GM06990 (cell line): ENCODE data around the gene FAM219A.

Experiments
- DNase-seq: peaks from one replicate; pipeline ENCODE4 v3.0.0-alpha.2; 2011; ENCODE audit not compliant: insufficient read length; ENCODE audit errors: extremely low read depth
- H3K27me3 ChIP-seq: replicated peaks from 2 replicates; pipeline ENCODE4 v1.6.0; 2011; ENCODE audit warnings: low read length; ENCODE audit not compliant: control insufficient read depth, insufficient read depth
- H3K36me3 ChIP-seq: 2 replicates; pipeline ENCODE4 v1.5.1; 2011; ENCODE audit warnings: low read length; ENCODE audit not compliant: control insufficient read depth, insufficient read depth
- H3K4me3 ChIP-seq: replicated peaks from 2 replicates; pipeline ENCODE4 v1.5.1; 2011; ENCODE audit warnings: low read depth, mild to moderate bottlenecking, control low read depth, low read length
- TF ChIP-seq, protein P1 (sequence below): IDR thresholded peaks from 2 replicates; pipeline ENCODE4 v1.5.1; 2011; ENCODE audit warnings: low read length, control low read depth, mild to moderate bottlenecking, inconsistent platforms; ENCODE audit not compliant: insufficient read depth, poor library complexity, severe bottlenecking

Gene FAM219A

DNA sequence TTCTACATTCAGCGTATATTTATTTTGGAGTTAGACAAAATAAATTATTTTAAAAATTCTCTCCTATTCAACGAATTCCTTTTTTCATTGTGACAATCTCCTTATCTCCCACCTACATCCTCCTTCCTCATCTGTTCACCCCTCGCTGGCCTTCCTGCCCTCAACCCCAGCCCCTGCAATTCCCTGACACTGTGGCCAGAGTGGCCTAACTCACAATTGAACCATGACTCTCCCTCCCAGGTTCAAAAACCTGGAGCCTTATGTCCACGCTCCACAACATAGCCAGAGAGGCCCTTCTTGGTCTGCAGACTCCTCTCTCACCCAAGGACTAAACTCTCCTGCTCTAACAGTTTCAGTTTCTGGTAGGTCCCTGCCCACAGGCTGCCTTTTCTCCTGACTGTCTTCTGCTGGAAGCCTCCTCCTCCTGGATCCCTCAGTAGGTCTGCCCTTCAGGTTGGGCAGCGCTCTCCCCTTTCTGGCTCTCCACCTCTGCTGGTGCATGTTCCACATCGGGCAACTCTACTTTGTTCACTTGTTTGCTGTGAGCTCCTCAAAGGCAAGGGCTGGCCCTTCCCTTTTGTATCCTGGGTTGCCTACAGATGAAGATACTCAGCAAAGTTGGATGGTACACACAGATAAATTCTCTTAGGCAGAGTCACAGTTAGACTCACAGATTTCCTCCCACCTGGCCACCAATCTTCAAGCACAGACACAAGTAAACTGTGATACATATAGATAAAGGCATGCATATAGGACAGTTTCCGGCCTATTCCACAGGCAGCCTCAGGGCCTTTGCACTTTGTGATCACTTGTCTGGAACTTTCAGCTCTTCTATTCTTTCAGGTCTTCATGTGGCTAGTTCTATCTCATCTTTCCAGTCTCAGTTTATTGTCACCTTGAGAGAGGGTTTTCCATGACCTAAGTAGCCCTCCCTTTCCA is 61.8 kb downstream of the FAM219A start:
- TF ChIP-seq, protein P1, sequence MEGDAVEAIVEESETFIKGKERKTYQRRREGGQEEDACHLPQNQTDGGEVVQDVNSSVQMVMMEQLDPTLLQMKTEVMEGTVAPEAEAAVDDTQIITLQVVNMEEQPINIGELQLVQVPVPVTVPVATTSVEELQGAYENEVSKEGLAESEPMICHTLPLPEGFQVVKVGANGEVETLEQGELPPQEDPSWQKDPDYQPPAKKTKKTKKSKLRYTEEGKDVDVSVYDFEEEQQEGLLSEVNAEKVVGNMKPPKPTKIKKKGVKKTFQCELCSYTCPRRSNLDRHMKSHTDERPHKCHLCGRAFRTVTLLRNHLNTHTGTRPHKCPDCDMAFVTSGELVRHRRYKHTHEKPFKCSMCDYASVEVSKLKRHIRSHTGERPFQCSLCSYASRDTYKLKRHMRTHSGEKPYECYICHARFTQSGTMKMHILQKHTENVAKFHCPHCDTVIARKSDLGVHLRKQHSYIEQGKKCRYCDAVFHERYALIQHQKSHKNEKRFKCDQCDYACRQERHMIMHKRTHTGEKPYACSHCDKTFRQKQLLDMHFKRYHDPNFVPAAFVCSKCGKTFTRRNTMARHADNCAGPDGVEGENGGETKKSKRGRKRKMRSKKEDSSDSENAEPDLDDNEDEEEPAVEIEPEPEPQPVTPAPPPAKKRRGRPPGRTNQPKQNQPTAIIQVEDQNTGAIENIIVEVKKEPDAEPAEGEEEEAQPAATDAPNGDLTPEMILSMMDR = no peak
- H3K36me3 ChIP-seq = no peaks in the 10 kb centered on the region
- H3K4me3 ChIP-seq = no peak overlapping the region
- DNase-seq = no peak
- no peaks in the 10 kb centered on the region; the same call in none of the 2 replicates for H3K27me3 ChIP-seq

DNA sequence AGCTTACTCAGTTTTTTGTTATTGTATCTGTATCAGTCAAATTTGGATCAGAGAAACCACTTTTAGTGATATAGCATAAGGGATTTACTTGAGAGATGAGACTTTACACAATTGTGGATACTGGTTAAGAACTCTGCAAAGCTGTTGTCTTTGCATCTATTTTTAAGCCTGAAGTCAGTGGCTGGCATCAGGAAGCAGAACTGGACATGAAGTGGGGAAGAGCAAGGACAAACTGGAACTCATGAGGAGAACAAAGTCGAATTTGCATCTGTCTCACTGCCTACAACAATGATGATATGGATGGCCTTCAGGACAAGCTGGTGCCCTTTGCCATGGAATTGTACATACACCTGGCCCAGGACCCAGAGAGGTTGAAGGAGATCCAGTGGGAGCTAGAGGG is 65.9 kb downstream of the FAM219A start:
- Histone ChIP-seq H3K4me3 (no peak overlapping the region), H3K27me3 (no peaks in the 10 kb centered on the region; the same call in 1 of the 2 replicates), H3K36me3 (no peaks in the 10 kb centered on the region)
- no peak for DNase-seq
- TF ChIP-seq, protein P1 = no peak

DNA sequence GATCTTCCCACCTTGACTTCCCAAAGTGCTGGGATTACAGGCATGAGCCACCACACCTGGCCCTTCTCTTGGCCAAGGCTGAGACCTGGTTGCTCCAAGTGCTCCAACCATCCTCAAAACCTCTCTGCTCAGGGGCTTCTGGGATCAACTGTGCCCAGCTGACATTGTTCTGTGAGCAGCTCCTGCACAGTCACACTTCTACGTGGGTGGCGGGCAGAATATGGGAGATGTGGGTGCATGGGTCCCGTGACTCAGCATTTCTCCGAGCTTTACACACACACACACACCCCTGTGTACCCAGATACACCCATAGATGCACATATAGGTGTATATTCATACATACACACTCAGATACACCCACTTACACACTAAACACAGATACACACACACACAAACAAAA is 71.1 kb downstream of the FAM219A start:
- TF ChIP-seq, protein P1 = no peak
- Histone ChIP-seq H3K4me3 (no peak overlapping the region), H3K36me3 (no peaks in the 10 kb centered on the region), H3K27me3 (no peaks in the 10 kb centered on the region; the same call in 1 of the 2 replicates)
- DNase-seq = no peak

DNA sequence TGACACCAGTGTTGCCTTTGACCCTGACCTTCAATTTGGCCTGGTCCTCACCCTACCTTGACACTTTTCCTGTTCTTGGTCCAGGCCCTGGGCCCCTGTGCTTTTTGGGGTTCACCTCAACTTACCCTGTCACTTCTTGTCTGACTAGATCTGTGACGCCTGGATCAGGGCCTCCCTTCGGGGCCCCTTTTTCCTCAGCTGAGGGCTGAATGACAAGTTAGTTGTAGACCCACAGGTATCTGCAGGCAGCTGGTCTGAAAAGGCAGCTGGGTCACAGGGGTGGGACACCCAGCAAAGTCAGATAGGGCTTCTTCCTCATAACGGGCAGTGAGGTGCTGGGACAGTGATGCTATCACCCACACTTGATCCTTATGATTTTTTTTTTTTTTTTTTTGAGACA is 71.7 kb downstream of the FAM219A start:
- Histone ChIP-seq H3K4me3 (no peak overlapping the region), H3K27me3 (no peaks in the 10 kb centered on the region; the same call in 1 of the 2 replicates), H3K36me3 (no peaks in the 10 kb centered on the region)
- TF ChIP-seq, protein P1 = no peak
- no peak for DNase-seq

DNA sequence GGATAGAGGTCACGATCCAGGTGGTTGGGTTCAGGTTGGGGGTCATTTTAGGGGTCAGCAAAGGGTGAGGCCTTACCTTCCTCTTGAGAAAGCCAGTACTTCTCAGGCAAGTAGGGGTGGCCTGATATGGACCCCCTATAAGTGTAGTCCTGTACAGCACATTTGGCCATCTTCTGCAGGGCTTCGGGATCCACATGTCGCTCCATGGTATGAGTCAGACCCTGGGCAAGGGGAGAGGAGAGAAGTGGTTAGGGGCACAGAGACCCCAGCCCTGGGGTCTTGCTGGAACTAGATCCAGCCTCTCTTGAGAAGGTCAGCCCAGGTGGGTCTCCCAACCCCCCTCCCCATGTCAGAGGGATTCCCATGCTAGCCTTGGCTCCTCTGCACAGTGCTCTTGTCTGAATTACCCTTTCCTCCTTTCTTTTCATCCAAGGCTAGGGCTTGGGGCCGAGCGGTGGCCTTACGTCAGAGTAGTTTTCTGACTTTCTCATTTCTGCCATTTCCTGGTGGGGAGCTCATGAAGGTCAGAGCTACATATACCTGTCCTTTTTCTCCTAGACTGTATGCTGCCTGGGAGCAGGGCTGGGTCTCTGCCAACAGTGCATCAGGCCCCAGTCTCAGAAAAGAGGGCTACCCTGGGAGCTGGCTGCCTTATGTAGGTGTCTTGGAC is 72.7 kb downstream of the FAM219A start:
- Histone ChIP-seq H3K27me3 (no peaks in the 10 kb centered on the region; the same call in 1 of the 2 replicates), H3K4me3 (no peak overlapping the region), H3K36me3 (no peaks in the 10 kb centered on the region)
- TF ChIP-seq, protein P1 = no peak
- no peak for DNase-seq
